K562 (cell line): ENCODE data around the gene CPNE2. TPM values are rescaled to one million over a fixed set of nuclear protein-coding genes. Genes with fewer than 3 reads are reported as not detected.

Experiments
- ATAC-seq: fragments of 200-7000 bp; cut with Tn5 transposase; 3 replicates; pipeline ENCODE4 v1.9.1; 2020; ENCODE audit warnings: moderate library complexity
- BruUV-seq: library from RNA; stranded (reverse); fragments of 400-500 nt; replicated peaks from 2 replicates; lab custom pipeline; 2021; lab: Mats Ljungman, UMichigan
- CTCF ChIA-PET: fragments of 300-600 bp; formaldehyde crosslinking; extraction: SDS; loops from one replicate; lab custom pipeline; 2021; ENCODE audit warnings: low intra/inter-chr PET ratio; lab: Yijun Ruan, JAX
- POLR2A ChIA-PET: fragments of 300-600, 350-650 bp; sonication (Branson Sonifier 250); formaldehyde crosslinking; extraction: SDS; loops from one replicate; lab custom pipeline; 2021; ENCODE audit warnings: antibody characterized with exemption, inconsistent platforms; lab: Yijun Ruan, JAX
- DNase-seq, 4 experiments: peaks; one replicate each; pipeline versions ENCODE4 v3.0.0 to v3.0.0-alpha.2; 2011 to 2018; ENCODE audit warnings: low spot score in 3 of 4, mixed read lengths in 3 of 4; ENCODE audit errors: extremely low read depth in 1 of 4
- FAIRE-seq: peaks from 2 replicates; lab custom pipeline; 2011; peaks lifted over from hg19 to GRCh38; lab: Jason Lieb, UNC
- H2AFZ ChIP-seq: 2 replicates; pipeline ENCODE4 v1.6.0; 2011; ENCODE audit warnings: low read depth, low read length, control low read depth, inconsistent platforms
- H3K27ac ChIP-seq: fragments of 200-600 bp; 3 replicates; pipeline ENCODE4 v1.8.0; 2011; ENCODE audit warnings: low read depth, mild to moderate bottlenecking, control low read depth, inconsistent platforms, low read length, moderate library complexity, mixed read lengths; ENCODE audit errors: extremely low read depth
- H3K27me3 ChIP-seq, 2 experiments: fragments of 300-600 bp in 1 of 2; 2 replicates in 1 of 2; 3 replicates in 1 of 2; pipeline versions ENCODE4 v1.6.0 to v1.8.0; 2011; ENCODE audit warnings: inconsistent platforms in 2 of 2, low read length in 2 of 2, mild to moderate bottlenecking in 1 of 2, mixed read lengths in 1 of 2, moderate library complexity in 1 of 2; ENCODE audit not compliant: control insufficient read depth in 2 of 2, insufficient read depth in 2 of 2
- H3K36me3 ChIP-seq: fragments of 300-600 bp; 3 replicates; pipeline ENCODE4 v1.8.0; 2011; ENCODE audit warnings: mild to moderate bottlenecking, low read length, inconsistent platforms; ENCODE audit not compliant: control insufficient read depth, insufficient read depth
- H3K4me1 ChIP-seq, 2 experiments: fragments of 200-600 bp in 1 of 2; replicated peaks in 1 of 2; 2 replicates in 1 of 2; 3 replicates in 1 of 2; pipeline versions ENCODE4 v1.5.1 to v1.8.0; 2011; ENCODE audit warnings: inconsistent platforms in 2 of 2, low read length in 2 of 2, mild to moderate bottlenecking in 1 of 2, mixed read lengths in 1 of 2, moderate library complexity in 1 of 2; ENCODE audit not compliant: control insufficient read depth in 2 of 2, insufficient read depth in 2 of 2
- H3K4me2 ChIP-seq: 2 replicates; pipeline ENCODE4 v1.6.1; 2011; ENCODE audit warnings: low read length, control low read depth, inconsistent platforms, mixed read lengths; ENCODE audit not compliant: insufficient read depth
- H3K4me3 ChIP-seq: fragments of 200-600 bp; sonication (generic), shearing (Covaris generic); 2 replicates; pipeline ENCODE4 v1.5.1; 2016; ENCODE audit warnings: control low read depth, inconsistent platforms
- H3K79me2 ChIP-seq: fragments of 200-600 bp; 3 replicates; pipeline ENCODE4 v1.8.0; 2011; ENCODE audit warnings: low read length, inconsistent platforms; ENCODE audit not compliant: control insufficient read depth, insufficient read depth
- H3K9ac ChIP-seq, 2 experiments: 2 replicates each; pipeline versions ENCODE4 v1.6.0 to v1.6.1; 2011; ENCODE audit warnings: low read depth in 2 of 2, low read length in 2 of 2, control low read depth in 1 of 2, inconsistent platforms in 1 of 2, mild to moderate bottlenecking in 1 of 2, mixed read lengths in 1 of 2; ENCODE audit not compliant: insufficient read depth in 1 of 2
- H3K9me1 ChIP-seq: one replicate; pipeline ENCODE4 v1.6.0; 2011; ENCODE audit warnings: inconsistent platforms, mild to moderate bottlenecking, low read length, moderate library complexity; ENCODE audit not compliant: control insufficient read depth, insufficient read depth
- H3K9me3 ChIP-seq: replicated peaks from 2 replicates; pipeline ENCODE4 v1.5.1; 2011; ENCODE audit warnings: low read depth, low read length, inconsistent platforms; ENCODE audit not compliant: control insufficient read depth, insufficient read depth
- H4K20me1 ChIP-seq: replicated peaks from 2 replicates; pipeline ENCODE4 v1.6.1; 2011; ENCODE audit warnings: low read length, inconsistent platforms, mixed read lengths; ENCODE audit not compliant: control insufficient read depth, insufficient read depth
- ASH1L ChIP-seq: fragments of 450-650 bp; IDR thresholded peaks from 2 replicates; pipeline ENCODE4 v1.6.1; 2018; ENCODE audit warnings: borderline replicate concordance, mild to moderate bottlenecking, low read depth; ENCODE audit not compliant: partially characterized antibody
- COPS2 ChIP-seq: fragments of 450-650 bp; conservative IDR thresholded peaks from 2 replicates; pipeline ENCODE4 v1.6.1; 2016; ENCODE audit warnings: mild to moderate bottlenecking, moderate library complexity
- CSDE1 ChIP-seq, 2 experiments: fragments of 450-650 bp; IDR thresholded peaks; 2 replicates each; pipeline ENCODE4 v1.6.1; 2016; ENCODE audit warnings: mild to moderate bottlenecking in 1 of 2
- GABPB1 ChIP-seq: sonication (generic); formaldehyde crosslinking; IDR thresholded peaks from 2 replicates; pipeline ENCODE4 v1.8.0; 2022; ENCODE audit warnings: mild to moderate bottlenecking, missing genetic modification reagents
- NFIC ChIP-seq: fragments of 450-650 bp; IDR thresholded peaks from 2 replicates; pipeline ENCODE4 v1.6.1; 2017; ENCODE audit warnings: mild to moderate bottlenecking, inconsistent platforms
- PTBP1 ChIP-seq: fragments of 200-400 bp; formaldehyde crosslinking; IDR thresholded peaks from 2 replicates; pipeline ENCODE4 v1.6.1; 2017; ENCODE audit warnings: low read depth, low read length
- REST ChIP-seq, 2 experiments: fragments of 450-650 bp; formaldehyde crosslinking in 1 of 2; IDR thresholded peaks; 2 replicates each; pipeline versions ENCODE4 v1.4.0 to v1.6.1; 2014 to 2020; ENCODE audit warnings: mild to moderate bottlenecking in 2 of 2, borderline replicate concordance in 1 of 2, low read depth in 1 of 2
- SMARCA4 ChIP-seq: fragments of 450-650 bp; IDR thresholded peaks from 2 replicates; pipeline ENCODE4 v1.6.1; 2016
- ZNF280B ChIP-seq: fragments of 250-450 bp; sonication (Bioruptor Pico); IDR thresholded peaks from 2 replicates; pipeline ENCODE4 v1.5.1; 2021; ENCODE audit warnings: mild to moderate bottlenecking
- ZNF785 ChIP-seq: fragments of 250-450 bp; sonication (Bioruptor Pico); IDR thresholded peaks from 2 replicates; pipeline ENCODE4 v1.4.0; 2020; ENCODE audit warnings: mild to moderate bottlenecking
- WGBS: fragments of 100-300 bp; shearing (Covaris generic); methylation state at CpG from one replicate; pipeline ENCODE4 v1.1.6; 2016; ENCODE audit warnings: low coverage, mixed read lengths; ENCODE audit not compliant: insufficient coverage; ENCODE audit errors: missing lambda C conversion rate; 5-methylcytosine and 5-hydroxymethylcytosine counted together
- in situ Hi-C: fragments of 300-500 bp; cut with MboI; formaldehyde crosslinking; loops from 4 replicates; pipeline ENCODE4 v1.15.0; 2018; ENCODE audit warnings: inconsistent platforms, mixed read lengths
- intact Hi-C: fragments of 100-400 bp; cut with micrococcal nuclease; formaldehyde crosslinking; loops from 2 replicates; pipeline ENCODE4 v1.14.2; 2022
- polyA plus RNA-seq, 8 experiments: library from polyadenylated mRNA; depleted of rRNA in 4 of 8; stranded (reverse) in 5 of 8; unstranded in 3 of 8; fragments of >200 nt; fragmentation: Nextera tagmentation in 2 of 8; fragmentation: Illumina TruSeq in 1 of 8; extraction: Ambion mirVana in 2 of 8; extraction: Trizol in 1 of 8; gene quantifications; 2 replicates each; pipeline versions ENCODE4 v1.2.1 to v1.2.3, GENCODE V29; 2011 to 2014; ENCODE audit warnings: inconsistent platforms in 1 of 8, missing spikeins in 1 of 8
- total RNA-seq, 7 experiments: library from RNA; depleted of rRNA in 6 of 7; stranded (reverse); fragments of >200 nt in 6 of 7; fragmentation: Illumina TruSeq in 2 of 7; extraction: Trizol in 2 of 7; gene quantifications; 2 replicates each; pipeline versions ENCODE4 v1.2.1 to v1.2.3, GENCODE V29; 2011 to 2021; ENCODE audit warnings: low replicate concordance in 1 of 7

Gene CPNE2
- total and polyA plus RNA-seq, 9 of the 15 experiments (the other 6 are each of a cell fraction or from before 2014, with no cell fraction given): 3.0 to 13.9 (median 8.6) TPM

DNA sequence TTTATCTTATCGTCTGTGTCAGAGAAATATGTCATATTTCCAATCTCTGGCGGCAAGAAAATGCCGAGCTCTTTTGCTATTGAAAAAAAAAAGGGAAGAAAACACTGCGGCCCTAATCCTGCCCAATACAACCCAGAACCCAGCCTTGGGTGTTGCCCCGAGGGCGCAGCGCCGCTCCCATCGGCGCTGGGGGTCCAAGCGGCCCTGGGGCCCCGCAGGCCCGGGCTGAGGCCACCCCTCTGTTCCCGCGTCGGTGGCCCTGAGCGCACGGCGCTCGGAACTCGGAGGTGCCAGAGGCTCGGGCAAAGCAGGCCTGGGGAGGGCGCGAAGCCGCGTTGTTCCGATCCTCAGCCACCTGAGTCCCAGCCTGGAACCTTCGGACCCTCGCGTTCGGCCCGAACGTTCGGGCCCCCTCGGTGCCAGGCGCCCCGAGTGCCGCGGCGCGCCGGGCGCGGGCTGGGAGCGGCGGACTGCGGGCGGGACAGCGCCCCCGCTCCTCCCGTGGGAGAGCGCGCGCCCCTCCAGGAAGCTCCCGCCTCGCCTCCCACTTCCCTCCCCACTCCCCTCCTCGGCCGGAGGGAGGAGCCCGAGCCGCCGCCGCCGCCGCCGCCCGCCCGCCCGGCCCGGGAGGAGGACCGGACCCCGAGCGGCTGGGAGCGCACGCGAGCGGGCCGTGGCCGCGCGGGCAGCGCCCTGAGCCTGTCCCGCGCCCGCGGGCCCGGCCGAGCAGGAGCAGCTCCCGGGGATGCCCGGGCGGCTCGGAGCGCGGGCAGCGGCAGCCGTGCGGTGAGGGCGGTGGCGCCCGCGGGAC is at the start of gene CPNE2 (continued):
- no peak for TF ChIP-seq ZNF785 (CRISPR knock-in tag)
- TF ChIP-seq, all 486 proteins: peak for 34

DNA sequence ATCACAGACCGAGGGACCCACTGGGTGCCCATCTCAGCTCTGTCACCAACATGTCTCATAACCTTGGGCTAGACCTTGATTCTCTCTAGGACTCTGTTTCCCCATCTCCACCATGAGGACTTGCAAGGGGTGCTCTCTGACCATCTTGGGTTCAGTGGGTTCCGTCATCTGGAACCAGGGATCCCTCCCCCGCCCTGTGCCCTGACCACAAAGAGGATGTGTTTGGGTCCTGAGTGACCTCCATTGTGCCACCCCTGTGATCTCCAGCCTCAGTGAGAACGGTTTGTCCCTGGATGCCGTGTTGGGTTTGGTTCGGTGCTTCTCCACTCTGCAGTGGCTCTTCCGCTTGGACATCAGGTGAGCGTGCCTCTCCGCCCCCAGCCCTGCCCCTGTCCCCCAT is 49.1 kb upstream of the CPNE2 start:
- CTCF ChIA-PET: no interaction called here
- FAIRE-seq: no peak
- Histone ChIP-seq H3K4me3 (no peak overlapping the region), H3K9ac (0 out of 4 replicates have a peak overlapping the region, but pooled peaks of 1 of the 2 experiments have one; percentile 21), H3K27ac (no peak overlapping the region), H3K4me2 (no peak overlapping the region), H2AFZ (no peak overlapping the region), H3K4me1 (no peaks in the 10 kb centered on the region; a peak in 1 of 5 replicates), H3K36me3 (no peaks in the 10 kb centered on the region), H3K9me1 (peaks cover 5% of the 10 kb centered on the region), H3K27me3 (peaks cover 3 to 51% of the 10 kb centered on the region in 2 experiments; a peak in 2 of 5 replicates), H4K20me1 (no peaks in the 10 kb centered on the region), H3K9me3 (no peaks in the 10 kb centered on the region), H3K79me2 (no peaks in the 10 kb centered on the region)
- TF ChIP-seq NFIC (no peak), CSDE1 (IDR thresholded peaks at IDR 0.05) (no peak), SMARCA4 (no peak), GABPB1 (CRISPR knock-in tag) (no peak), ZNF280B (CRISPR knock-in tag) (no peak), COPS2 (no peak), PTBP1 (no peak), ASH1L (no peak), REST (IDR thresholded peaks at IDR 0.05; ENCODE audit: borderline replicate concordance) (no peak), REST (CRISPR knock-in tag; IDR thresholded peaks at IDR 0.05; ENCODE audit: low read depth) (no peak)
- POLR2A ChIA-PET: interaction anchor here (0.7 kb wide), 1 partner anchor 22 kb away, joined by 3 read pairs; no protein-coding TSS in a partner anchor
- intact Hi-C loops (no loop called here), in situ Hi-C loops (no loop called here)
- 2% methylated on average over 5 of the region's 9 CpGs for WGBS
- no peak for ATAC-seq
- no TSS peak for BruUV-seq
- no peak for DNase-seq
